Ishikawa (cell line): Measurements from ENCODE around the gene MRPL27.

Source experiments
- CEBPB ChIP-seq: IDR thresholded peaks from 2 replicates; pipeline ENCODE4 v1.6.1; 2012
- CREB1 ChIP-seq: IDR thresholded peaks from 2 replicates; pipeline ENCODE4 v1.6.1; 2012; ENCODE audit warnings: low read depth
- EGR1 ChIP-seq: IDR thresholded peaks from 2 replicates; pipeline ENCODE4 v1.6.1; 2012
- FOXM1 ChIP-seq: IDR thresholded peaks from 2 replicates; pipeline ENCODE4 v1.6.1; 2012; ENCODE audit warnings: low read depth, borderline replicate concordance
- NFIC ChIP-seq: IDR thresholded peaks from 2 replicates; pipeline ENCODE4 v1.6.1; 2012
- RAD21 ChIP-seq: IDR thresholded peaks from 2 replicates; pipeline ENCODE4 v1.6.1; 2012; ENCODE audit warnings: low read depth
- TAF1 ChIP-seq: IDR thresholded peaks from 2 replicates; pipeline ENCODE4 v1.6.1; 2012; ENCODE audit warnings: low read depth, mild to moderate bottlenecking
- TCF12 ChIP-seq: IDR thresholded peaks from 2 replicates; pipeline ENCODE4 v1.6.1; 2012; ENCODE audit warnings: low read depth
- YY1 ChIP-seq: IDR thresholded peaks from 2 replicates; pipeline ENCODE4 v1.6.1; 2012; ENCODE audit warnings: low read depth
- ZBTB7A ChIP-seq: IDR thresholded peaks from 2 replicates; pipeline ENCODE4 v1.6.1; 2012; ENCODE audit warnings: low read depth
- TF ChIP-seq, protein P1 (sequence below): IDR thresholded peaks from 2 replicates; pipeline ENCODE4 v1.6.1; 2012; ENCODE audit warnings: low read depth, mild to moderate bottlenecking
- TF ChIP-seq, protein P2 (sequence below): IDR thresholded peaks from 2 replicates; pipeline ENCODE4 v1.6.1; 2012

DNA sequence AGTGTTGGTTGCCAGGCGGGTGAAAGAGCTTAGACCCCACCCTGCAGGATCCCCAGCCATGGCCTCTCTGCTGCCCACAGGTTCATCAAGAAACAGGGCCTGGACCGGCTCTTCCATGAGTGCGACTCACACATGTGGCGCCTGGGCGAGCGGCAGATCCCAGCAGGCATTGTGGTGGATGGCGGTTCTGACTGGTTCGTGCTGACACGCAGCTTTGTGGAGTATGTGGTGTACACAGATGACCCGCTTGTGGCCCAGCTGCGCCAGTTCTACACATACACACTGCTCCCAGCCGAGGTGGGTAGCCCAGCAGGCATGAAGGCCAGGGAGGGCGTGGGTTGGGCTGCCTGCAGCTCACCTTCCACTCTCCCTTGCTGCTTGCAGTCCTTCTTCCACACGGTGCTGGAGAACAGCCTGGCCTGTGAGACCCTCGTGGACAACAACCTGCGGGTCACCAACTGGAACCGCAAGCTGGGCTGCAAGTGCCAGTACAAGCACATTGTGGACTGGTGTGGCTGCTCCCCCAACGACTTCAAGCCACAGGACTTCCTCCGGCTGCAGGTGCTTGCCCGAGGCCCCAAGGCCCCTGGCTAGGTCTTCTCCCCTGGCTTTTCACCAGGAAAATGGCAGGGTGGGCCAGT is 17.2 kb downstream of the MRPL27 start:
- TF ChIP-seq RAD21 (no peak), EGR1 (no peak), FOXM1 (no peak), TAF1 (no peak), YY1 (no peak), ZBTB7A (no peak), CREB1 (no peak), CEBPB (no peak), TCF12 (no peak), NFIC (no peak)
- TF ChIP-seq, protein P1, sequence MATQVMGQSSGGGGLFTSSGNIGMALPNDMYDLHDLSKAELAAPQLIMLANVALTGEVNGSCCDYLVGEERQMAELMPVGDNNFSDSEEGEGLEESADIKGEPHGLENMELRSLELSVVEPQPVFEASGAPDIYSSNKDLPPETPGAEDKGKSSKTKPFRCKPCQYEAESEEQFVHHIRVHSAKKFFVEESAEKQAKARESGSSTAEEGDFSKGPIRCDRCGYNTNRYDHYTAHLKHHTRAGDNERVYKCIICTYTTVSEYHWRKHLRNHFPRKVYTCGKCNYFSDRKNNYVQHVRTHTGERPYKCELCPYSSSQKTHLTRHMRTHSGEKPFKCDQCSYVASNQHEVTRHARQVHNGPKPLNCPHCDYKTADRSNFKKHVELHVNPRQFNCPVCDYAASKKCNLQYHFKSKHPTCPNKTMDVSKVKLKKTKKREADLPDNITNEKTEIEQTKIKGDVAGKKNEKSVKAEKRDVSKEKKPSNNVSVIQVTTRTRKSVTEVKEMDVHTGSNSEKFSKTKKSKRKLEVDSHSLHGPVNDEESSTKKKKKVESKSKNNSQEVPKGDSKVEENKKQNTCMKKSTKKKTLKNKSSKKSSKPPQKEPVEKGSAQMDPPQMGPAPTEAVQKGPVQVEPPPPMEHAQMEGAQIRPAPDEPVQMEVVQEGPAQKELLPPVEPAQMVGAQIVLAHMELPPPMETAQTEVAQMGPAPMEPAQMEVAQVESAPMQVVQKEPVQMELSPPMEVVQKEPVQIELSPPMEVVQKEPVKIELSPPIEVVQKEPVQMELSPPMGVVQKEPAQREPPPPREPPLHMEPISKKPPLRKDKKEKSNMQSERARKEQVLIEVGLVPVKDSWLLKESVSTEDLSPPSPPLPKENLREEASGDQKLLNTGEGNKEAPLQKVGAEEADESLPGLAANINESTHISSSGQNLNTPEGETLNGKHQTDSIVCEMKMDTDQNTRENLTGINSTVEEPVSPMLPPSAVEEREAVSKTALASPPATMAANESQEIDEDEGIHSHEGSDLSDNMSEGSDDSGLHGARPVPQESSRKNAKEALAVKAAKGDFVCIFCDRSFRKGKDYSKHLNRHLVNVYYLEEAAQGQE, result no peak
- TF ChIP-seq, protein P2, sequence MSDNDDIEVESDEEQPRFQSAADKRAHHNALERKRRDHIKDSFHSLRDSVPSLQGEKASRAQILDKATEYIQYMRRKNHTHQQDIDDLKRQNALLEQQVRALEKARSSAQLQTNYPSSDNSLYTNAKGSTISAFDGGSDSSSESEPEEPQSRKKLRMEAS, result no peak
